Measurements from ENCODE around the gene KASH5. TPM values are rescaled to one million over a fixed set of nuclear protein-coding genes. Genes with fewer than 3 reads are reported as not detected.

KASH5 gene
- polyA plus RNA-seq, 1 donor = not detected

- WGBS (ENCODE audit: insufficient coverage, low lambda C conversion rate) = 46% methylated on average over 5 of the region's 29 CpGs
- peaks cover 28% of the 10 kb centered on the region for H3K9me3 ChIP-seq (ENCODE audit: control insufficient read depth, low read depth, low read length)
- H3K4me3 ChIP-seq (ENCODE audit: low read length) = no peak overlapping the region
- no peaks in the 10 kb centered on the region for H3K4me1 ChIP-seq (ENCODE audit: control insufficient read depth, insufficient read depth, low read length)
- no peak for DNase-seq
- H3K36me3 ChIP-seq (ENCODE audit: control insufficient read depth, insufficient read depth, low read length) = no peaks in the 10 kb centered on the region
- peaks cover 100% of the 10 kb centered on the region for H3K27me3 ChIP-seq (ENCODE audit: control insufficient read depth, insufficient read depth, low read length)
- no peak overlapping the region for H3K27ac ChIP-seq (ENCODE audit: low read length)
These were observed 43.3 kb downstream of the KASH5 start for GRCh38 chr19:49431330-49431749.

DNA sequence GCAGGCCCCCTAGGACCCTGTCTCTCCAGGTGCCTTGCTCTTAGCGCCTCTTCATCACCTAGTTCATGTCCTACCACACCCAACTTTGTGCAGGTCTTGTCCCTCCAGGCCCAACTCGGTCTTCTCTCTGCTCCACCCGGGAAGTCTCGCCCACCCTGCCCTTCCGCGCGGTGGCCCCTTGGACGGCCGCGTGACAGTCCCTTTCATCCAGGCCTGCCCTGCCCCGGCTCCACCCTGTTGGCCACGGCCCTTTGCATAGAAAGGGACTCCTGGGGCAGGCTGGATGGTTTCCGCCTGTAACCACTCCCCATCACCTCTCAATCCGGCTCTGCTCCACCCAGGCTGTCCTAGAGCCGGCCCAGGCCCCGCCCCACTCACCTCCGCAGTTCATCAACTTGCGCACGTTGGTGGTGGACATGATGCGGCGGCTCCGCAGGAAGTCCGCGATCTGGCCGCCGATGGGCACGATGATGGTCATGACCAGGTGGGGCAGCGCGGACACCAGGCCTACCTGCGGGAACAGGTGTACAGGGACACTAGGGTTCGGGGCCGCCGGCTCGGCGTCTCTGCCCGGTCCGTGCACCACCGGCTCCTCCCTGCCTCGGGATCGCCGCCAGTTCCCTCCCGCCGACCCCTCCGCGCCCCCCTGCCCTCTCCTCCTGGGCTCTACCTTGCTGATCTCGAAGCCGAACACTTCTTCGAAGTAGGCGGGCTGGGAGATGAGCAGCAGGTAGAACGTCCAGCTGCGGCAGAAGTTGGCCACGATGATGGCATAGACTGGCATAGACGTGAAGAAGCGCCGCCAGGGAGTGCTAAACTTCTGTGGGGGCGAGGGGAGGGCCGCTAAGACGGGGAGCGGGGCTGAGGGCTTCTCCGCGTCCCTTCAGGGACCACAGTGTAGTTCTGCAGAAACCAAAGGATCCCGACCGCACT lies 44.4 kb downstream of the KASH5 start:
- H3K9me3 ChIP-seq (ENCODE audit: control insufficient read depth, low read depth, low read length) = peaks cover 25% of the 10 kb centered on the region
- no CpG with 5 or more reads among the region's 63 CpGs for WGBS (ENCODE audit: insufficient coverage, low lambda C conversion rate)
- H3K4me1 ChIP-seq (ENCODE audit: control insufficient read depth, insufficient read depth, low read length) = no peaks in the 10 kb centered on the region
- peaks cover 100% of the 10 kb centered on the region for H3K27me3 ChIP-seq (ENCODE audit: control insufficient read depth, insufficient read depth, low read length)
- H3K27ac ChIP-seq (ENCODE audit: low read length) = no peak overlapping the region
- H3K4me3 ChIP-seq (ENCODE audit: low read length) = no peak overlapping the region
- no peak for DNase-seq
- no peaks in the 10 kb centered on the region for H3K36me3 ChIP-seq (ENCODE audit: control insufficient read depth, insufficient read depth, low read length)

DNA sequence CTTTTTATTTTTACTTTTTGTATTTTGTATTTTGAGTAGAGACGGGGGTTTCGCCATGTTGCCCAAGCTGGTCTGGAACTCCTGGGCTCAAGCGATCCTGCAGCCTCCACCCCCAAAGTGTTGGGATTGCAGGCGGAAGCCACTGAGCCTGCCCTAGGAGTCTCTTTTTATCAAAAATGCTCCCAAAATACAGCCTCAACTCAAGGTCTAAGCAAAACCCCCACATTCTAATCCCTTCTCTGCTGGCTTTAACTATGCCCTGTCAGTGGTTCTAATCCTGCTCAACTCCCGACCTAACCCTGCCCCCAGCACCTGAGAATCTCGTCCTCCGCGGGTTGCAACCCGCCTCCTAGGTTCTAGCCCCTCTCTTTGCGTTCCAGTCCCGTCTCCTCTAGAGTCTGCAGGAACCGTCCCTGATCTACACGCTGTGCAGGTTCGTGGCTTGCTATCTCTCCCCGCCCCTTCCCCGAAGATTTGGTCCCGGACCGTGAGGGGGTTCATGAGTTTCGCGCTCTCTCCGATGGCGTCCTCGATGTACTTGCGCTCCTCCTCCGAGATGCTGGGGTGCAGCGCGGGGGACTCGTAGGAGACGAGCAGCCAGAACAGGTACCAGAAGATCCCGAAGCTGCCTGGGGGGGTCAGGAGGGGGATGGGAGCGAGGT lies 45.3 kb downstream of the KASH5 start:
- WGBS (ENCODE audit: insufficient coverage, low lambda C conversion rate) = no CpG with 5 or more reads among the region's 31 CpGs
- Histone ChIP-seq H3K4me1 (ENCODE audit: control insufficient read depth, insufficient read depth, low read length) (no peaks in the 10 kb centered on the region), H3K27me3 (ENCODE audit: control insufficient read depth, insufficient read depth, low read length) (peaks cover 100% of the 10 kb centered on the region), H3K9me3 (ENCODE audit: control insufficient read depth, low read depth, low read length) (peaks cover 21% of the 10 kb centered on the region), H3K27ac (ENCODE audit: low read length) (no peak overlapping the region), H3K4me3 (ENCODE audit: low read length) (no peak overlapping the region), H3K36me3 (ENCODE audit: control insufficient read depth, insufficient read depth, low read length) (no peaks in the 10 kb centered on the region)
- no peak for DNase-seq

GRCh38 chr19:49434907-49435583 lies 47.0 kb downstream of the KASH5 start:
- H3K4me1 ChIP-seq (ENCODE audit: control insufficient read depth, insufficient read depth, low read length) = no peaks in the 10 kb centered on the region
- peaks cover 100% of the 10 kb centered on the region for H3K27me3 ChIP-seq (ENCODE audit: control insufficient read depth, insufficient read depth, low read length)
- no peak overlapping the region for H3K4me3 ChIP-seq (ENCODE audit: low read length)
- WGBS (ENCODE audit: insufficient coverage, low lambda C conversion rate) = 70% methylated on average over 2 of the region's 18 CpGs
- H3K36me3 ChIP-seq (ENCODE audit: control insufficient read depth, insufficient read depth, low read length) = no peaks in the 10 kb centered on the region
- DNase-seq = no peak
- no peak overlapping the region for H3K27ac ChIP-seq (ENCODE audit: low read length)
- peaks cover 21% of the 10 kb centered on the region for H3K9me3 ChIP-seq (ENCODE audit: control insufficient read depth, low read depth, low read length)

GRCh38 chr19:49435670-49436069 lies 47.6 kb downstream of the KASH5 start:
- Histone ChIP-seq H3K27ac (ENCODE audit: low read length) (no peak overlapping the region), H3K36me3 (ENCODE audit: control insufficient read depth, insufficient read depth, low read length) (no peaks in the 10 kb centered on the region), H3K4me3 (ENCODE audit: low read length) (no peak overlapping the region), H3K27me3 (ENCODE audit: control insufficient read depth, insufficient read depth, low read length) (peaks cover 100% of the 10 kb centered on the region), H3K4me1 (ENCODE audit: control insufficient read depth, insufficient read depth, low read length) (no peaks in the 10 kb centered on the region), H3K9me3 (ENCODE audit: control insufficient read depth, low read depth, low read length) (peaks cover 21% of the 10 kb centered on the region)
- WGBS (ENCODE audit: insufficient coverage, low lambda C conversion rate) = no CpG with 5 or more reads among the region's 10 CpGs
- DNase-seq = no peak

DNA sequence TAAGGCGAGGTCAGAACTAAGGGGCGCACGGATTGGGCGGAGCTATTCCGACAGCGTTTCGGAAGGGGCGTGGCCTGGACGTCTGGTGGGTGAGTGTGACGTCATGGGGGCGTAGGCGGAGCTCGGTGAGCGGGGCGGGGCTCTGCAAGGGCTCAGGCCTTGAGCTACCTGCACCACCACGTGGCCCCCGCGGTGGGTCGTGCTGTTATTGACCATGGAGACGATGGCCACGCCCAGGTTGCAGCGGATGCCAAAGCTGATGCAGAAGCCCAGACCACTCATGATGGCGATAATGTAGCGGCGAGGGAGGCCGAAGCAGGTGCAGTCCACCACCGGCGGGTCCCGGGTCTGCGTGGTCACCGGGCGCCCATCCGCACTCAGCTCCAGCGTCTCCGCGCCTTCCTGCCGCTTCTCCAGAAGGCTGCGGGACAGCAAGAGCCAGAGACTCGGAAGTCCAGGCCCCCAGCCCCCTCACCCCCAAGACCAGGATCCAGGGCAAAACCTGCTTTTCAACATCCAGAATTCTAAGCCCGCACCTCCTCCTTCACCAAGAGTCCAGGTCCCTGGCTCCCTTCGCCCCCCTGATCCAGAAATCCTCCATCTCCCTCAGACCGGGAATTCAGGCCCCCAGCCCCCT lies 48.5 kb downstream of the KASH5 start:
- Histone ChIP-seq H3K4me1 (ENCODE audit: control insufficient read depth, insufficient read depth, low read length) (no peaks in the 10 kb centered on the region), H3K27ac (ENCODE audit: low read length) (no peak overlapping the region), H3K4me3 (ENCODE audit: low read length) (no peak overlapping the region), H3K27me3 (ENCODE audit: control insufficient read depth, insufficient read depth, low read length) (peaks cover 98% of the 10 kb centered on the region), H3K9me3 (ENCODE audit: control insufficient read depth, low read depth, low read length) (peaks cover 16% of the 10 kb centered on the region), H3K36me3 (ENCODE audit: control insufficient read depth, insufficient read depth, low read length) (no peaks in the 10 kb centered on the region)
- 60% methylated on average over 1 of the region's 42 CpGs for WGBS (ENCODE audit: insufficient coverage, low lambda C conversion rate)
- no peak for DNase-seq

DNA sequence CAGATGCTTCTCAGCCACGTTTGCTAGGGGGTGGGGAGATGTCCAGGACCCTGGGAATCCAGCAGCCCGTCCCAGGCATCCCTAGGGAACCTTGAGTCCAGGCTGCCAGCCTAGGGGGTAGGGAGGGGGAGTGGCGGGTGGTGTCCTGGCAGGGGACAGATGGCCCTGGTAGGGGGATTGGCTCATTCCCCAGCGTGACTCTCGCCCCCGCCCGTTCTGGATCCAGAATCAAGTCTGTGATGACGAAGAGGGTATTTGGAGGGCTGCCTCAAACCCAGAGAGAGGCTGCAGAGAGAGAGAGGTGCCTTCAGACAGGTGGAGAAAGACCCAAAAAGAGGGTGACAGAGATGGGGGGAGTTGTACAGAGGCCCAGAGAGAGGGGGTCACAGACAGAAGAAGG lies 49.2 kb downstream of the KASH5 start:
- DNase-seq = no peak
- Histone ChIP-seq H3K36me3 (ENCODE audit: control insufficient read depth, insufficient read depth, low read length) (no peaks in the 10 kb centered on the region), H3K9me3 (ENCODE audit: control insufficient read depth, low read depth, low read length) (peaks cover 9% of the 10 kb centered on the region), H3K4me3 (ENCODE audit: low read length) (no peak overlapping the region), H3K27me3 (ENCODE audit: control insufficient read depth, insufficient read depth, low read length) (peaks cover 98% of the 10 kb centered on the region), H3K4me1 (ENCODE audit: control insufficient read depth, insufficient read depth, low read length) (no peaks in the 10 kb centered on the region), H3K27ac (ENCODE audit: low read length) (no peak overlapping the region)
- no CpG with 5 or more reads among the region's 8 CpGs for WGBS (ENCODE audit: insufficient coverage, low lambda C conversion rate)

- Histone ChIP-seq H3K9me3 (ENCODE audit: control insufficient read depth, low read depth, low read length) (peaks cover 2% of the 10 kb centered on the region), H3K27ac (ENCODE audit: low read length) (no peak overlapping the region), H3K4me3 (ENCODE audit: low read length) (no peak overlapping the region), H3K4me1 (ENCODE audit: control insufficient read depth, insufficient read depth, low read length) (peaks cover 2% of the 10 kb centered on the region), H3K27me3 (ENCODE audit: control insufficient read depth, insufficient read depth, low read length) (peaks cover 93% of the 10 kb centered on the region), H3K36me3 (ENCODE audit: control insufficient read depth, insufficient read depth, low read length) (no peaks in the 10 kb centered on the region)
- no peak for DNase-seq
- 0% methylated on average over 1 of the region's 6 CpGs for WGBS (ENCODE audit: insufficient coverage, low lambda C conversion rate)
These were observed 50.2 kb downstream of the KASH5 start for GRCh38 chr19:49438261-49438660.

- Histone ChIP-seq H3K9me3 (ENCODE audit: control insufficient read depth, low read depth, low read length) (no peaks in the 10 kb centered on the region), H3K36me3 (ENCODE audit: control insufficient read depth, insufficient read depth, low read length) (no peaks in the 10 kb centered on the region), H3K4me1 (ENCODE audit: control insufficient read depth, insufficient read depth, low read length) (peaks cover 2% of the 10 kb centered on the region), H3K27ac (ENCODE audit: low read length) (no peak overlapping the region), H3K4me3 (ENCODE audit: low read length) (no peak overlapping the region), H3K27me3 (ENCODE audit: control insufficient read depth, insufficient read depth, low read length) (peaks cover 77% of the 10 kb centered on the region)
- no peak for DNase-seq
- no CpG with 5 or more reads among the region's 6 CpGs for WGBS (ENCODE audit: insufficient coverage, low lambda C conversion rate)
These were observed 51.8 kb downstream of the KASH5 start for GRCh38 chr19:49439836-49440235.

Data from large intestine (tissue), 3 donors.